ENCODE results near the gene GNB3. TPM values are rescaled to one million over a fixed set of nuclear protein-coding genes. Genes with fewer than 3 reads are reported as not detected.
"Not testable (repeated sequence)": the region's sequence is repeated elsewhere in the genome, so short reads cannot be mapped to it uniquely, and the experiment has no call there.

The GNB3 gene
- total RNA-seq, 2 experiments from 2014 or later, result 0.66 to 0.76 TPM

DNA sequence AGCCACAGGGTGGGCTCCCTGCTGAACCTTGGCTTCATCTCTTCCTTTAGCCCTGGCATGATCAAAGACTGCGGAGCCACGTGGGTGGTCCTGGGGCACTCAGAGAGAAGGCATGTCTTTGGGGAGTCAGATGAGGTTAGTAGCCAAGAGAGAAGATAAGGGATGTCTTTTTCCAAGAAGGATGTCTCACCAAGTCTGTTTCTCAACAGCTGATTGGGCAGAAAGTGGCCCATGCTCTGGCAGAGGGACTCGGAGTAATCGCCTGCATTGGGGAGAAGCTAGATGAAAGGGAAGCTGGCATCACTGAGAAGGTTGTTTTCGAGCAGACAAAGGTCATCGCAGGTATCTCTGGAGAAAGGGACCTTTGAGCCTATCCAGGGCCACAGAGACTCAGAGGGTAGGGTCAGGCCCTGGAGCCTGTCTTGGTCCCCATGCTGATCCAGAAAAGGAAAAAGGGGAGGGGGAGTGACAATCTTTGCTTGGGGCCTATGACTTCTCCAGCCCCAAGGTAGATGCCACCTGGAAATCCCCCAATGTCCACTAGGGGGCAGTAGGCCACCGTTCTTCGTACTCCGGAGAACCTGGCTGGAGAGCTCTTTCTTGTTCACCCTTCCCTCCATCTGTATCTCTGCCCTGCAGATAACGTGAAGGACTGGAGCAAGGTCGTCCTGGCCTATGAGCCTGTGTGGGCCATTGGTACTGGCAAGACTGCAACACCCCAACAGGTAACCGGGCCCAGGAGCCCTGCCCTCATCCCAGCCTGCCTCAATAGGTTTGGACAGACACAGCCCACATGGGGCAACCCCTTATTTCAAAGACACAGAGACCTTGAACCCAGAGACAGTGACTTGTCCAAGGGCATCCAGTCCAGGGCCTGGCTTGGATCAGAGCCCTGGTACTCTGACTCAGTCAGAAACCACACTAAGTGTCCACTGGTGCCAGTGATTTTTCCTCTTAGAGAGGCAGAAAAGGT is 28.6 kb downstream of the GNB3 start:
- intact Hi-C loops (cut with DNase I, micrococcal nuclease), result loop anchor here (1.0 to 5.0 kb wide), 4 partner anchors 33 to 96 kb away; partner anchors contain the start of gene LRRC23 (in 1 of the 2)
- ATAC-seq (peak; percentile 6), DNase-seq (peak; percentile 91)
- Mint-ChIP-seq H3K4me1 (peaks cover 52% of the 10 kb centered on the region), H3K36me3 (ENCODE audit: low read depth) (peaks cover 70% of the 10 kb centered on the region), H3K27me3 (no peaks in the 10 kb centered on the region), H3K4me3 (peak overlapping the region; percentile 93), H3K9me3 (ENCODE audit: low read depth) (no peaks in the 10 kb centered on the region), H3K27ac (peak overlapping the region; percentile 92)
- ChIA-PET CTCF (interaction anchor here (0.6 to 2.4 kb wide), 25 partner anchors 9 to 243 kb away, joined by 3 to 11 read pairs (median 5); partner anchors contain the start of genes C12orf57, C1RL, CD4 and CDCA3), POLR2A (interaction anchor here (0.5 to 6.8 kb wide), 8 partner anchors 17 to 335 kb away, joined by 3 to 65 read pairs (median 4); partner anchors contain the start of genes C12orf57, CDCA3, GAPDH and RNU7-1)

DNA sequence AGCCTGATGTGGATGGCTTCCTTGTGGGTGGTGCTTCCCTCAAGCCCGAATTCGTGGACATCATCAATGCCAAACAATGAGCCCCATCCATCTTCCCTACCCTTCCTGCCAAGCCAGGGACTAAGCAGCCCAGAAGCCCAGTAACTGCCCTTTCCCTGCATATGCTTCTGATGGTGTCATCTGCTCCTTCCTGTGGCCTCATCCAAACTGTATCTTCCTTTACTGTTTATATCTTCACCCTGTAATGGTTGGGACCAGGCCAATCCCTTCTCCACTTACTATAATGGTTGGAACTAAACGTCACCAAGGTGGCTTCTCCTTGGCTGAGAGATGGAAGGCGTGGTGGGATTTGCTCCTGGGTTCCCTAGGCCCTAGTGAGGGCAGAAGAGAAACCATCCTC is 29.6 kb downstream of the GNB3 start:
- not testable (repeated sequence) for DNase-seq; H3K9me3 Mint-ChIP-seq (ENCODE audit: low read depth); H3K27me3 Mint-ChIP-seq; ATAC-seq
- Mint-ChIP-seq H3K27ac (peak overlapping the region; percentile 92), H3K4me3 (peak overlapping the region; percentile 93), H3K4me1 (peaks cover 52% of the 10 kb centered on the region), H3K36me3 (ENCODE audit: low read depth) (peaks cover 66% of the 10 kb centered on the region)
- intact Hi-C loops (cut with DNase I, micrococcal nuclease), result loop anchor here in 1 of 2 experiments (5.0 kb wide), 2 partner anchors 67 to 92 kb away; no protein-coding TSS in a partner anchor
- ChIA-PET CTCF (interaction anchor here (1.0 to 2.4 kb wide), 8 partner anchors 21 to 242 kb away, joined by 3 to 10 read pairs (median 6); partner anchors contain the start of genes CD4 and MLF2), POLR2A (interaction anchor here (0.6 to 6.8 kb wide), 4 partner anchors 18 to 177 kb away, joined by 3 to 65 read pairs (median 15); partner anchors contain the start of genes C12orf57, CDCA3, RNU7-1 and USP5)

DNA sequence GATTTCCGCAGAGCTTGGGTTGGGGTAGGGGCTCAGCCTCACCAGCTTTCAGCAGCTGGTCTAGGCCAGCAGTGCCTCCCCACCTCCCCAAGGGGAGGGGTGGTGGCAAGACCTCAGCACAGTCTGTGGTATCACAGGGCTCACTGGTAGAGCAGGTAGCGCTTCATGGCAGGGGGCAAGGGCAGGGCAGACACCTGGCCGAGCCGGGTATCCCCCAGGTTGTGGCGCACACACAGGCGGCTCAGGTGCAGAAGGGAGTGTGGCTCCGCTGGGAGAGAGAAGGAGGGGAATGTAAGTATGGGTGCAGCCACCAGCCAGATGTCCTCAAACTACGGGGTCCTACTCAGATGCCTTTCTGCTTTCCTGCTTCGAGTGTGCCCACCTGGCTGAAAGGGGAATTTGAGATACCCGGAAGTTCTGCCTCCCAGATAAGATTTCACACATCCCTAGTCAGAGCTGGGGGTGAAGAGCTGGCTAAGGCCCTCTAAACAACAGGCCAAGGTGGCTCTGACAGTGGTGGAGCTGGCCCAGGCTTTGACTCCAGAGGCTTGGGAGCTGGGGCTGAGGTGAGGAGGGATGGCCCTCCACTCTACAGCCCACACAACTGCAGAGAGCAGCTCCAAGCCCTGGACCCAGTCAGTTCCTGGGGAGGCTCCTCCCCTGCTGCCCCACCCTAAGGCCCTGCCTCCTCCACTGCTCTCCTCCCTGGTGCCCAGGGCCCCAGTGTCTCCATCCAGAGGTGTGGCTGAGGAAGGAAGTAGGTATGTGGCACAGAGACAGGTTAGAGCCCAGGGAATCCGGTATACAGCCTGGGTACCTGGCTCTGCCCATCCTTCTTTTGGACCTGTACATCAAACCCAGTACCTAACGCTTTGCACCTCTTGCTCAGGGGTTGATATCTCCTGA is 30.6 kb downstream of the GNB3 start:
- H3K4me1 Mint-ChIP-seq, result peaks cover 55% of the 10 kb centered on the region
- peak overlapping the region; percentile 66 for H3K27ac Mint-ChIP-seq
- no peaks in the 10 kb centered on the region for H3K27me3 Mint-ChIP-seq
- peak; percentile 75 for DNase-seq
- CTCF ChIA-PET, result interaction anchor here (0.6 to 3.2 kb wide), 22 partner anchors 10 to 267 kb away, joined by 3 to 51 read pairs (median 4); partner anchors contain the start of genes C12orf57, C1RL, CDCA3 and LRRC23
- peak overlapping the region; percentile 93 for H3K4me3 Mint-ChIP-seq
- intact Hi-C loops (cut with DNase I, micrococcal nuclease), result loop anchor here in 1 of 2 experiments (5.0 kb wide), 2 partner anchors 66 to 91 kb away; no protein-coding TSS in a partner anchor
- POLR2A ChIA-PET, result interaction anchor here (0.9 to 2.9 kb wide), 7 partner anchors 19 to 182 kb away, joined by 3 to 31 read pairs (median 11); partner anchors contain the start of genes C12orf57, CDCA3, RNU7-1 and USP5
- peaks cover 63% of the 10 kb centered on the region for H3K36me3 Mint-ChIP-seq (ENCODE audit: low read depth)
- no peaks in the 10 kb centered on the region for H3K9me3 Mint-ChIP-seq (ENCODE audit: low read depth)
- ATAC-seq, result peak; percentile 34

DNA sequence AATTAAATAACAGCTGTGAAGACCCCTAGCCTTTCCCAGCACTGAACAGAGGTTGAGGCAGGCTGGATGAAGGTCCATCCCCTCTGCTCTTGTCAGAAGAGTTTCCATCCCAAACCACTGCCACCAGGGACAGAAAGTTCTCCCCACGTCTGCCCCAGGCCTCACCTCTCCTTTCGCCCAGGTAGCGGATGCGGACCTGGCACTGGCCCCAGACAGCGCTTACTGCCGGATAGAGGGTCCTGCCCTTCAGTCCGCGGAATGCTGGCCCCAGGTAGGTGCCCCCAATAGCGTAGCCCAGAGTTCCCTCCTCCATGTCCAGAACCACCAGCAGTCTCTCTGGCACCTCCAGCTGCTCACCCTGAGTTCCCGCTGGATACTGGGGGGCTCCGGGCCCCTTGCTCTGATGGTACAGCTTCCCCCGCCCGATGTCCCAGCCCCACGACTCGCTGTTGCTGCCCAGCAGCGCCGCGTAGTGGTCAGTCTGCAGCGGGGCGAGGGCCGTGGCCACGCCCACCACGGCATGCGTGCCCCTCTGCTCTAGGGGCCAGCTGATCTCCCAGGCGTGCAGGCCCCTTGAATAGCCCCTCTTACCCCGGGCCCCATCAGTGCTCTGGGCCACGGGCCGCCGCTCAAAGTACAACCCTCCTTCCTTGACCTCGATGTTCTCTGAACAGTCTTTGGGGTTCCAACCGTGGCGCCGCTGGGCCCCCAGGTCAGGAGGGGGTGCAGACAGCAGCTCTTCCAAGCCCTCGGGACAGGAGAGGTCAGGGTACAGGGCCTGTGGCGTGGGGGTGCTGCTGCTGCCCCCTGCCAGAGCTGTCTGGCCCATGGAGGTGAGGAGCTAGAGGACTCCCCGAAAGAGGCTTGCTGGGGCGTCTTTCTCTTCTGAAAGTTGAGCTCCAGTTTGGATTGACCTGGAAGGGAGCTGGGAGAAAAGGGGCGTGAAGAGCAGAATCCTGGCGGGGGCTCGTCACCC is 31.6 kb downstream of the GNB3 start:
- intact Hi-C loops (cut with DNase I, micrococcal nuclease), result loop anchor here (1.0 to 5.0 kb wide), 15 partner anchors 19 to 236 kb away; partner anchors contain the start of genes ENO2 (in 2 of the 2), C12orf57 (in 1 of the 2), C1RL (in 1 of the 2) and CDCA3 (in 1 of the 2)
- peak overlapping the region; percentile 66 for H3K27ac Mint-ChIP-seq
- peaks cover 50% of the 10 kb centered on the region for H3K4me1 Mint-ChIP-seq
- POLR2A ChIA-PET, result interaction anchor here (0.5 to 2.9 kb wide), 17 partner anchors 9 to 379 kb away, joined by 3 to 31 read pairs (median 4); partner anchors contain the start of genes C12orf57, C1RL, CDCA3 and LRRC23
- H3K4me3 Mint-ChIP-seq, result peak overlapping the region; percentile 93
- no peaks in the 10 kb centered on the region for H3K27me3 Mint-ChIP-seq
- peaks cover 67% of the 10 kb centered on the region for H3K36me3 Mint-ChIP-seq (ENCODE audit: low read depth)
- CTCF ChIA-PET, result interaction anchor here (0.6 to 3.2 kb wide), 49 partner anchors 9 to 431 kb away, joined by 3 to 51 read pairs (median 4); partner anchors contain the start of genes C12orf57, C1RL, CDCA3 and COPS7A
- DNase-seq (peak; percentile 92), ATAC-seq (peak; percentile 28)
- no peaks in the 10 kb centered on the region for H3K9me3 Mint-ChIP-seq (ENCODE audit: low read depth)

DNA sequence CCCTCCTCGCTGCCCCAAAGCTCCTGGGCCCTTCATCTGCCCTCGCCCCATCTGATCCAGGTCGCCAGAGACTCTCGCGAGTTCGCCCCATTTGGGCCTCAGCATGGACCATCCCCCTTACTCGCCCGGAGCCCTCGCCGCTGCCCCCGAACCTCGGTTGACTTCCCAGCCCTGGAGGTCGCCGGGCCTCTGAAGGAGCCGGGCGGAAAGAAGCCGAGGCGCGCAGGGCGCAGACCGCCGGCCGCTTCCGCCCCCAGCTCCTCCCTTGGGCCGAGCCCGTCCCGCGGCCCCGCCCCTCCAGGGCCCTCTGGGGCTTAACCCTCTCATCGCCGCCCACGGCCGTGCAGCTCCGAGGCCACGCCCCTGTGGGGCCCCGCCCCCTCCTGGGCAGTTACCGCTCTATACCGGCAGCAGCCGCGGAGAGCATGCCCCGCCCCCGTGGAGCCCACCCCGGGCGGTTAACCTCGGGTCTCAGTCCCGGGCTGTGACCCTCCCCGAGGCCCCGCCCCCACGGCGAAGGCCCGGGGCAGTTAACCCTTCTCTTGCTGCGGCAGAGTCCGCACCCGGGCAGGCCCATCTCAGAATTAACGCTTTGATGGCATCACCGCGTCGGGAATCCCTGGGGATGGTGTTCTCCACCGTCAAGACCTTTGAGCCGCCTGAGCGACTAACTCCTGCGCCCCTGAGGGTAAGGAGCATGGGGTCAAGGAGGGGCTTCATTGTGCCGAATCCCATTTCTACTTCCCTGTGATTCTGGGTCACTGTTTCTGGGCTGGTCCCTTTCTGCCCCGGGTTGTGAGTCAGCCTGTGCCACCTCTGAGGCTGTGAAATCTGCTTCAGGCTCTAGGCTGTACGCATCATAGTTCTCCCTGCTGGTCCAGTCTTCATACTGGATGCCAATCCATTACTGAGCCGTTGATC is 32.6 kb downstream of the GNB3 start, which contains the start of gene SPSB2:
SPSB2 (minus strand) TSS at position 210 of the 921 bp plus-strand sequence. CDS start 402 bp downstream, outside the sequence.
- H3K9me3 Mint-ChIP-seq (ENCODE audit: low read depth), result no peaks in the 10 kb centered on the region
- DNase-seq, result peak; percentile 100
- H3K4me1 Mint-ChIP-seq, result peaks cover 50% of the 10 kb centered on the region
- no peaks in the 10 kb centered on the region for H3K27me3 Mint-ChIP-seq
- ChIA-PET CTCF (interaction anchor here (0.6 to 3.2 kb wide), 37 partner anchors 9 to 432 kb away, joined by 3 to 51 read pairs (median 4); partner anchors contain the start of genes C12orf57, CDCA3, COPS7A and GNB3), POLR2A (interaction anchor here (0.5 to 2.9 kb wide), 14 partner anchors 8 to 380 kb away, joined by 3 to 31 read pairs (median 5); partner anchors contain the start of genes C12orf57, C1RL, CDCA3 and LRRC23)
- intact Hi-C loops (cut with DNase I, micrococcal nuclease), result loop anchor here (1.0 to 5.0 kb wide), 14 partner anchors 18 to 235 kb away; partner anchors contain the start of genes ENO2 (in 2 of the 2), C1RL (in 1 of the 2), CDCA3 (in 1 of the 2) and EMG1 (in 1 of the 2)
- peak within 1 kb of the TSS; percentile 93 for H3K4me3 Mint-ChIP-seq
- peak within 1 kb of the TSS; percentile 86 for H3K27ac Mint-ChIP-seq
- H3K36me3 Mint-ChIP-seq (ENCODE audit: low read depth), result peaks cover 62% of the 10 kb centered on the region
- ATAC-seq, result peak; percentile 74

DNA sequence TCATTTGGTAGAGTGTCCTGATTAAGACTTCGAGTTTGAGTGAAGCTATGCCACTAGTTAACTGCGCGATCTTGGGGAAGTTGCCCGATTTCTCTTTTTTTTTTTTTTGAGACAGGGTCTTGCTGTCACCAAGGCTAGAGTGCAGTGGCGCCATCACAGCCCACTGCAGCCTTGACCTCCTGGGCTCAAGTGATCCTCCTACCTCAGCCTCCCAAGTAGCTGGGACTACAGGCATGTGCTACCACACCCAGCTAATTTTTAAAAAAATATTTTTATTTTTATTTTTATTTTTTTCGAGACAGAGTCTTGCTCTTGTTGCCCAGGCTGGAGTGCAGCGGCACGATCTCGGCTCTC is 33.3 kb downstream of the GNB3 start:
- Mint-ChIP-seq H3K4me3 (peak overlapping the region; percentile 93), H3K36me3 (ENCODE audit: low read depth) (peaks cover 55% of the 10 kb centered on the region), H3K4me1 (peaks cover 44% of the 10 kb centered on the region), H3K27ac (peak overlapping the region; percentile 86)
- intact Hi-C loops (cut with DNase I, micrococcal nuclease), result loop anchor here in 1 of 2 experiments (5.0 kb wide), 2 partner anchors 63 to 88 kb away; no protein-coding TSS in a partner anchor
- CTCF ChIA-PET, result interaction anchor here (0.8 to 2.9 kb wide), 5 partner anchors 8 to 163 kb away, joined by 3 to 38 read pairs (median 6); no protein-coding TSS in a partner anchor
- H3K27me3 Mint-ChIP-seq; POLR2A ChIA-PET; DNase-seq; ATAC-seq; H3K9me3 Mint-ChIP-seq (ENCODE audit: low read depth): not testable (repeated sequence)

DNA sequence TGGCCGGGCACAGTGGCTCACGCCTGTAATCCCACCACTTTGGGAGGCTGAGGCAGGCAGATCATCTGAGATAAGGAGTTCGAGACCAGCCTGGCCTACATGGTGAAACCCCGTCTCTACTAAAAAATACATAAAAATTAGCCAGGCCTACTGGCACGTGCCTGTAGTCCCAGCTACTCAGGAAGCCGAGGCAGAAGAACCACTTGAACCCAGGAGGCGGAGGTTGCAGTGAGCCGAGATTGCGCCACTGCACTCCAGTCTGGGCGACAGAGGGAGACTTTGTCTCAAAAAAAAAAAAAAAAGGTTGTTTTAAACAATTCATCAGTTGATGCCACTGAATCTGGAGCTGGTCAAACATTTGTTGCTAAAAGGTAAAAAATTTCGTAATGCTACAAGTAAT is 39.1 kb downstream of the GNB3 start:
- H3K9me3 Mint-ChIP-seq (ENCODE audit: low read depth); intact Hi-C loops (cut with DNase I, micrococcal nuclease); H3K27me3 Mint-ChIP-seq; ATAC-seq; H3K4me3 Mint-ChIP-seq; H3K27ac Mint-ChIP-seq; DNase-seq; H3K4me1 Mint-ChIP-seq: not testable (repeated sequence)
- ChIA-PET CTCF (interaction anchor here (0.6 to 2.8 kb wide), 2 partner anchors 10 to 11 kb away, joined by 4 to 8 read pairs; no protein-coding TSS in a partner anchor), POLR2A (interaction anchor here (0.6 to 1.0 kb wide), 4 partner anchors 11 to 545 kb away, joined by 3 read pairs; partner anchors contain the start of gene USP5)
- H3K36me3 Mint-ChIP-seq (ENCODE audit: low read depth), result peaks cover 13% of the 10 kb centered on the region

DNA sequence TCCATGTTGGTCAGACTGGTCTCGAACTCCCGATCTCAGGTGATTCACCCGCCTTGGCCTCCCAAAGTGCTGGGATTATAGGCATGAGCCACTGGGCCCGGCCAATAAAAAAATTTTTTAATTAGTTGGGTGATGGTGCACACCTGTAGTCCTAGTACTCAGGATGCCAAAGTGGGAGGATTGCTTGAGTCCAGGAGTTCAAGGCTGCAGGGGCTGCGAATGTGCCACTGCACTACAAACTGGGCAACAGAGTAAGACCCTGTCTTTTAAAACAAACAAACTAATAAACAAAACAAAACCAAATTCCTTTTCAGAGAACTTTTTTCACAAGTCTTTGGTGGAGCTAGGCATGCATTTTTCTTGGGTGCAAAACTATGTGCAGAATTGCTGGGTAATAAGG is 42.5 kb downstream of the GNB3 start:
- intact Hi-C loops (cut with DNase I, micrococcal nuclease), result no loop called here
- no peak overlapping the region for H3K27ac Mint-ChIP-seq
- peaks cover 3% of the 10 kb centered on the region for H3K36me3 Mint-ChIP-seq (ENCODE audit: low read depth)
- ChIA-PET POLR2A (no interaction called here), CTCF (interaction anchor here (2.0 to 2.4 kb wide), 2 partner anchors 8 to 10 kb away, joined by 9 to 17 read pairs; partner anchors contain the start of gene SPSB2)
- ATAC-seq (no peak), DNase-seq (no peak)
- no peaks in the 10 kb centered on the region for H3K27me3 Mint-ChIP-seq
- no peak overlapping the region for H3K4me3 Mint-ChIP-seq
- no peaks in the 10 kb centered on the region for H3K9me3 Mint-ChIP-seq (ENCODE audit: low read depth)
- no peaks in the 10 kb centered on the region for H3K4me1 Mint-ChIP-seq
